Stimulated activated CD4-positive, alpha-beta T cell treated with anti-CD3 and anti-CD28 coated beads, TNF-alpha, amount 100 ng/mL, for 1 hour (primary cell): ENCODE data around the gene MORF4L2.

ENCODE experiments used
- DNase-seq, 3 donors: peaks; one replicate each; pipeline ENCODE4 v3.0.0-alpha.2; 2020; ENCODE audit warnings: low read depth in 3 of 3, low spot score in 1 of 3

The MORF4L2 gene

GRCh38 chrX:103686199-103687072 lies at the start of gene MORF4L2:
Gene MORF4L2, minus strand, starts transcription at chrX:103686699. Its CDS starts 9,672 bp downstream, at chrX:103677027.
- peak; percentile 50 to 69 (median 66) for DNase-seq

DNA sequence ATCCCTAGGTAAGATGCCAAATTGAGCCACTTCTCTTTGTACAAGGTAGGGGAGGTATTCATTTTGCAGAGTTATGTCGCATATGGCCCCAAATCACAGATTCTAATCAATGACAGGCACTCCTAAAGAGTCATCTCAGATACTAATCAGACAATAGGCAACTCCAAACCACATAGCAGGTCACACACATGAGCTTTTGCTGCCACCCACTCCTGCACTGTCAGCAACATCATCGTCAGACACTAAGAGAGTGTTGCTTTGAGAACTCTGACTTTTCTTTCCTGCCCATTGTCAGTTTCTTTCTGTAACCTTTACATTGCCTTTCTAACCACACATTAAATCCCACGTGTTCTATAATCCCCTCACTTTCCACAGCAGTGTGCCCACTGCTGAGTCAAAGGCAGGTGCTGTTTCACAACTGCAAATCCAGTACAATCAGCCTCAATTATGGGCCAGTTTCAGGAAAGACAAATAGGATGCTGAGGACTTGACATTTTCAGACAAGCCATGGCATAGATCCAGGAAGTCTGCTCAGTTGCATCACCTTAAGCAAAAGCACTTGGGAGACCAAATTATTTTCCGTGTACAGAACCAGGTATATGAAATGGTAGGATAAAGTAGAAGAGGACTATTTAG lies 47.7 kb upstream of the MORF4L2 start:
- DNase-seq, result no peak

GRCh38 chrX:103733017-103733416 lies 46.5 kb upstream of the MORF4L2 start:
- DNase-seq, result no peak

DNA sequence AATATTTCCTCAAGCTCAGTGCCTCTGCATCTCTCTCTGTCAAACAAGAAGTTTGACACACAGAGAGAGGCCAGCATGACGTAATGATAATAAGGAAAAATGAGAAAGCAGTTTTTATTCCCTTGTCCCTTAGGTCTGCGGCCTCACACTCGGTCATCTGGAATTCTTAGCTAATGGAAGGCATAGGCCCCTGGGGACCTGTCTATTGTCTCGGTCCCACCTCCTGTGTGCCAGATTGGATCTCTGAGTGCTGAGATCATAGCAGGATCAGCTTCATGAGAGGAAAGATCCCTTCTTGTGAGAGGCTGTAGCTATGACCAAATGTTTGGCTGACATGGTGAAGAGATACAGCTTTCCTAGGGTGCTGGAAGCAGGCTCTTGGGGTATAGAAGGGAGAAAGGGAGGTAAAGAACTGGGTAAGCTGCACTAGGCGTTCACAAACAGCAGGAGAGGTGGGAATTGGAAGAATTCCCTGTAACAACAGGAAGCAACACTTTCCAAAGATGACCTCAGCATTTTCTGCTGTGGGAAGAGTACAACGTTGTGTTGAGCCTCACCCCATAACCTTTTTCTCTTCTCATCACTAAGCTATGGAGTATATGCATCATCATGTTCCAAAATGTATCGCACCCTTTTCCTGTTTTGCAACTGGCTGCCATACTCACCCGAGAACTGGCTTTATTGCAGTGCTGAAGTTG lies 44.4 kb upstream of the MORF4L2 start:
- no peak for DNase-seq

- DNase-seq, result no peak
Measured at GRCh38 chrX:103730147-103730795, 43.8 kb upstream of the MORF4L2 start.

DNA sequence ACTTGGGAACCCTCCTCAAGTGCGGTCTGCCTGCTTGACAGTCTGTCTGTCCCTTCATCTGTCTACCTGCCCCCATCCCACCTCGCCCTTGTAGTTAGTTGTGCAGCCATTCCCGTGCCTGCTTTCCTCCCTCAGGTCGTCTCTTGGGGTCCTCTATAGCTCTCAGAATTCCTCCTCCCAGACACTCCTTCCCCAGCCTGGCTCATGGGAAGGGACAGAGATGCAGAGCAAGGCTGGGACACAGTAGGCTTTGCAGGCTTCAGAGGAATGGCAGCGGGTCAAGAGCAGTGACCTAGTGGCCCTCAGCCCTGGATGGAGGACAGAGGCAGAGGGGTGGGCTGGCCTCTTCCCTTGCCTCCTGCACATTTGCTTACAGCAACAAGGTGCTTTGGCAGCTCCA lies 42.5 kb upstream of the MORF4L2 start:
- DNase-seq, result no peak

DNA sequence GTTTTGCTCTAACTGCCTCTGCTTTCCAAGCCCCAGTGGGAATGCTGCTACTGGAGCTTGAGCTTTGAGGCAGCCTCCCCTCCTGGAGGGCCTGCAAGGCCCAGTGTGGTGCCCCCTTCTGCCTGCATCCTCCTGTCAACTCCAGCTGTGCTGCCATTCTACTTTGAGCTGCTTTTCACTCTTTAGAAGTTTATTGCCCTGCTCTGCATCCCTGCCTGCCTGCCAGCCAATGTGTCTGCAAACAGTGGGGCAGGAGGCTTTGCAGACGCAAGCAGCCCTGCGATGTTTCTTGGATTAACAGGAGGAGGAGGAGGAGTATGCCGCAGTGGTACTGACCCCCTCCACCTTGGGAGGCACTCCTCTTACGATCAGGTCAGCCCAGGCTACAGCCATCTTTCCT lies 40.6 kb upstream of the MORF4L2 start:
- DNase-seq, result no peak

- DNase-seq, result no peak
Measured at GRCh38 chrX:103726477-103726876, 40.0 kb upstream of the MORF4L2 start.

GRCh38 chrX:103722505-103722904 lies 36.0 kb upstream of the MORF4L2 start:
- DNase-seq, result no peak

GRCh38 chrX:103718120-103718519 lies 31.6 kb upstream of the MORF4L2 start:
- DNase-seq, result no peak

GRCh38 chrX:103716962-103717361 lies 30.5 kb upstream of the MORF4L2 start:
- DNase-seq, result no peak

- no peak for DNase-seq
Measured at GRCh38 chrX:103710609-103711008, 24.1 kb upstream of the MORF4L2 start, which contains the start of gene TMEM31. Gene TMEM31, plus strand, starts transcription at chrX:103710909. Its CDS starts 1,350 bp downstream, at chrX:103712259.

- DNase-seq, result no peak
Measured at GRCh38 chrX:103704863-103705262, 18.4 kb upstream of the MORF4L2 start.

GRCh38 chrX:103699243-103699642 lies 12.7 kb upstream of the MORF4L2 start:
- DNase-seq, result no peak

DNA sequence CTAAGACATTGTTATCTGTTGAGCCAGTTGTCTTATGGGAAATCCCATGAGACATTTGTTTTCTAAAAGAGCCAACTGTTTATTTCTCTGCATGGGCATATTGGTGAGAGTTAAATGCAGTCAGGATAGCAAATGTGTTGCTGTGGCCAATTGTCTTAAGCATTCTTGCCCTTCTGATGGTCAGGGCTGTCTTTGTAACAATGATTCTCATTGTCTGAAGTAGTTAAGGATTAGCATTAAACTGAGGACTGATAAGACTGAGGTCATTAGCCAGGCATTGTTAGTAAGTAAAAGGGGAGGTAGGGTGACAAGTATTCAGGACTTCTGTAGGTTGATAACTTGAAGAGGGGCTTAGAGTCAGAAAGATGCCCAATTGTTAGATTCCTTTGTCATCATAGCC lies 11.2 kb upstream of the MORF4L2 start:
- DNase-seq, result no peak

GRCh38 chrX:103691059-103691458 lies 4.6 kb upstream of the MORF4L2 start:
- DNase-seq, result no peak

DNA sequence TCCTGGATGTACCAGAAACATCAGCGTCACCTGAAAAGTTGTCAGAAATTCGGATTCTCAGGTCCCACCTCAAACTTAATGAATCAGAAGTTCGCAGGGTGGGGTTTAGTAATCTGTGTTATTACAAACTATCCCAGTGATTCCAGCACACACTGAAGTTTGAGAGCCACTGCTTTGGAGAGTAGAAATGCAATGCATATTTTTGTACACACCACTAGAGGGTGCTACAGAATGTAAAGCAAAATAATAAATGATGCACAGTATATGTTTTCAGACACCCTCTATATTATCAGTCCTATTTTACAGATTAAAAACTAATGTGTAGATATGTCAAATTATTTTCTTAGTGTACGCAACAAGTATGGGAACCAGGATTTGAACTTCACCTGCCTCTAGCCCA lies 2.4 kb upstream of the MORF4L2 start:
- DNase-seq, result no peak

DNA sequence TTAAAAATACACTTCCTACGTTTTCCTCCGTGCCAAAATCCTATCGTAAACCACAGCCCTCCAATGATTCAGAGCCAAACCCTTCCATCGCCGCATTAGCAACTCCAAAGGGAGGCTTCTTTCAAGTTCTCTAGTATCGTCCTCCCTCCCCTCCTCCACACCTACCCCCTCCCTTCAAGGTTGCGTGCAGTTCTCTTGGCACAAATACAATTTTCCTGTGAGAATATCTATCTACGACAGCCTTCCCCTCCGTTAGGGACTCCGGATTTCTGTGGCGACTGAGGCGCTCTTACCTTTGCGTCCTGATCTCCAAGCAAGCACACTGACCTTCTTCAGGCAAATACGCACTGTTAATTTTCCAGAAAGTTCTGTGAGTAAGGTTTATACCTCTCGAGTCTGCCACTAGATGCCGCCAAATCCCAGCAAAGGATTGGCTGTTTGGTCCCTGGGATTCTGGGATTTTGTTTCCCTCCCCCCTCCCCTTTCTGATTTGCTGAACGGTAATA lies 1.2 kb upstream of the MORF4L2 start:
- peak; percentile 0 to 12 (median 9) for DNase-seq

GRCh38 chrX:103687073-103687695 lies 685 bp upstream of the MORF4L2 start:
- peak; percentile 53 to 74 (median 69) for DNase-seq

DNA sequence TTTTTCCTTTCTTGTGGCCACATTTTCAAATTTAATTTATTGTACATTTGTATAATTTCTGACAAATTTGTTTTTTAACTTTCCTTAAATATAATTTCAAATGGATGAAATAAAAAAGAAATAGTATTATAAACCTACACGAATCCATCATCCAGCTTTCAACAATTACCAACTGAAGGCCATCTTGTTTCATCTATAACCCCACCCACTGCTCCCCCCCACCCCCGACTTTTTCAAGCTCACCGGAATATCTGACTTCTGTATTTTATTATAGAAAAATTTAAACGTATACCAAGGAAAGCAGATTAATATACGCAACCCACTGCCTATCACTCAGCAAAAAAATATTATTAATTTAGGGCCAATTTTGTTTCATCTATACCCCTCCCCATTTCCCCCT lies 1.1 kb downstream of the MORF4L2 start:
- no peak for DNase-seq

DNA sequence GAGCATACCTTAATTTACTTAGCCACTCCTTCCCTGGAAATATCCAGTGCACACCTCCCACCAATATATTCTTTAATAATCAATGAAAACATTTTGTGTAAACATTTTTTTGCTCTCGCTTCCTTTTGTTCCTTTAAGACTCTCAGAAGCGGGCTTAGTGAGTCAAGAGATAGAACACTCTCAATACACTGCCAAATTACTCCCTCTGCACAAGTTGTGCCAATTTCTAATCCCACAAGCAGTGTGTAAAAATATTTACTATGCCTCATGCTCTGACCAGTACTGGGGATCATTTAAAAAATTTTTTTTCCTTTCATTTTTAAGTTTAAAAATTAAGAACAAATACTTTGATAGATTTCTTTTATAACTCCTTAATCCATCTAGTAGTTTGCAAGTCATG lies 5.1 kb downstream of the MORF4L2 start:
- no peak for DNase-seq
